Cerebellar cortex (tissue), 1 donor: Measurements from ENCODE around the gene MACROD1.

Source experiments
- DNase-seq: peaks from one replicate; pipeline ENCODE4 v3.0.0-alpha.2; 2015; ENCODE audit warnings: low spot score

The MACROD1 gene

DNA sequence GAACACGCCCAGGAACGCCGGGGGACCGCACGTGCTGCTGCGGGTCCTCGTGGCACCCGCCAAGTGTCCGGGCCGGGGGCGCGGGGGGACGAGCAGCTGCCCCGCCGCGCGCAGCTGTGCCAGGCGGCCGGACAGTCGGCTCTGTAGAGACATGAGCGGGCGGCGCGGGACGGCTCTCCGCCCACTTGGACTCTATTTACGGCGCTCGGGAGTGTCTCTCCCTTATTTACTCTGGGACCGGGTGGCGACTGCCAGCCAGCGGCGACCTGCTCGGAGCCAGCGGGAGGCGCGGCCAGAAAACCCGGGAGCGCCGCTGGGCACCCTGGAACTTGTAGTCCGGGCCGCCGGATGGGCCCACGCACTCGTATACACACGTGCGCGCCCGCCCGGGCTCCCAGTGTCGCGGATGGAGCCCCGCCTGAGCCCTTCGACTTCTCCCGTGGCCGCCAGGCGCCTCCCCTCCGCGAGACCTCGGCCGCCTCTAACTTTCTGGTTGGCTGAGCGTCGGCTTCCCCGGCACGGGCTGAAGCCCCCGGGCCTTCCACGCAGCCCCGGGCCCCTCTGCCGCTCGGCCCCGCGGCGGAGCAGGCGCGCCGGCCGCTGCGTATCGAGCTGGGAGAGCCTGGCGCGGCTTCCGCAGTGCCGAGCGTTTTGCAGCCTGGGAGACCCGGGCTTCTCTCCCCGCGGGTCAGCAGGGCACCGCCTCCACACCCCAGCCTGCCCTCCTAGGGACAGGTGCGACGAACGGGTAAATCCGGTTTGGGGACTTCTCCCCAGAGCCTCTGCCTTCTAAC lies at the start of gene MACROD1:
MACROD1 (minus strand) TSS at position 272 of the 794 bp plus-strand sequence; CDS start at position 153, 119 bp downstream.
- DNase-seq = peak; percentile 77

GRCh38 chr11:64211181-64211872 lies 45.4 kb upstream of the MACROD1 start:
- DNase-seq = no peak

DNA sequence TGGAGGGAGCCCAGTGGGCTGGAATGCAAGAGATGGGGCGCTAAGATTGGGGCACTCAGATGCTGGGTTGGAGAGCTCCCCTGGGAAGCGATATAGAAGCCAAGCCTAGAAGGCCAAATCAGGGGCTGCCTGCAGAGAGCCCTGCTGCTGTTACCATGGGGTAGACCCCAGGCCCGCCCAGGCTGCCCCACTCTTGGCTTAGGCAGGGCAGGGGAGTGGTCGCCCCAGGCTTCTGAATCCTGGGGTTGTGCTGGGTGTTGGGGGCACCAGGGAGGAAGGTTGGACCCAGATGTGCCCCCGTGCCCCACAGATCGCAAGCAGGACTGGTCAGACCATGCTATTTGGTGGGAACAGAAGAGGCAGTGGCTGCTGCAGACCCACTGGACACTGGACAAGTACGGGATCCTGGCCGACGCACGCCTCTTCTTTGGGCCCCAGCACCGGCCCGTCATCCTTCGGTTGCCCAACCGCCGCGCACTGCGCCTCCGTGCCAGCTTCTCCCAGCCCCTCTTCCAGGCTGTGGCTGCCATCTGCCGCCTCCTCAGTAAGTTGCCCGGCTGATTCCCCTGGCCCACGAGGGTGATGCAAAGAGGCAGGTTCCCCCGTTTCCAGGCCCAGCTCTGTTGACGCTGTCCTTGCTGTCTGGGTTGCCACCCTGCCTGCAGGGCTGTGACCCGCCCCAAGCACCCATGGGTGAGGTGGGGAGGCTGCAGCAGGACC lies 44.5 kb upstream of the MACROD1 start:
- peak; percentile 55 for DNase-seq

- no peak for DNase-seq
Measured at GRCh38 chr11:64209563-64209843, 43.6 kb upstream of the MACROD1 start.

- no peak for DNase-seq
Measured at GRCh38 chr11:64208796-64209562, 43.1 kb upstream of the MACROD1 start.

DNA sequence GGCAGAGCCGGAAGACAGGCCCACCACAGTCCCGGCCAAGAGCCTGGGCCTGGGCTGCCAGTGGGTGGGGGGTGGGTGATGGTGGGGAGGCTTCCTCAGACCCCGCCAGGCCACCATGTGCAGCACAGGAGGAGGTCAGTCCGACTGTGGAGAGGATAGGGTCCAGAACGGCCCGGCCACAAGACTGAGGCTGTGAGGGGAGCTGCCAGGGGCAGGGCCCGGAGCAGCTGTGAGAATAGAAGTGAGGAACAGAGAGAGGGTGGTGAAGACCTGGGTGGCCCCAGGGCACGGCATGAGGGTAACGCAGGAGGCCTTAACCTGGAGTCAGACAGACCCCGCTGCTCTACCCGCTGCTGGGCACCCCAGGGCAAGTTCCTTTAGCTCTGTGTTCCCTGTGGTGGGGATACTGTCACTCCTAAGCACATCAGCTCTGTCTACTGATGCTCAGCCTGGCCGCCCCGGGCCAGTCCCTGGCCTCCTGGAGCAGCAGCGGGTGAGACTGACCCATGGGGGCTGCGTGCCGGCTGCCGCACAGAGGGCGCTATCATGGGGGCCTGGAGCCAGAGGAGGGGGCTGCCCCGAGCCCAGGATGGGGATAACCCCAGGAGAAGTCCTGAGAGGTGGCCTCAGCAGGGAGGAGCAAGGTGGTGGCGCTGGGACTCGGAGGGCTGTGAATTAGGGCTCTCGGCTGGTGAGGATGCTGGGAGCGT lies 42.3 kb upstream of the MACROD1 start:
- no peak for DNase-seq

- DNase-seq = no peak
Measured at GRCh38 chr11:64207256-64208085, 41.6 kb upstream of the MACROD1 start.

- no peak for DNase-seq
Measured at GRCh38 chr11:64206457-64207255, 40.7 kb upstream of the MACROD1 start, which contains the start of gene FERMT3. Gene FERMT3, plus strand, starts transcription at chr11:64206721. Its CDS starts 644 bp downstream, at chr11:64207365.

DNA sequence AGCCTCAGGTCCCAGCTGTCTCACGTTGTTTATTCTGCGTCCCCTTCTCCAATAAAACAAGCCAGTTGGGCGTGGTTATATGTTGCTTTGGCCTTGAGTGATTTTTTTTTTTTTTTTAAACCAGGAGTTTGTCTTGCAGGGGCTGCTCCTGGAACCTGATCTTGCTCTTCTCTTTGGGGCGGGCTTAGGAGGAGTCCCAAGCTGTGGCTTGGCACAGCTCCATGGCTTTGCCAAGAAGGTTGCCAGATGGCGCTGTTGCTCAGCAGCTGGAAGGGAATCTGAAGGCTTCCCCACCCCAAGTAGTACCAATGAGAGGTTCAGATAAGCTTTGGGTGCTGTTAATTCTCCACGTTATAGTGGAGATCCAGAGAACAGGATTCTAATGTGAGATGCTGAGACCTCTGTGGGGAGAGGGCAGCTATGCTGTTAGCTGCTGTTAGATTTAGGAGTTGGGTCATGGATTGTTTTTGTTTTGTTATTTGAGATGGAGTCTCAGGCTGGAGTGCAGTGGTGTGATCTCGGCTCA lies 38.6 kb upstream of the MACROD1 start:
- peak; percentile 91 for DNase-seq

DNA sequence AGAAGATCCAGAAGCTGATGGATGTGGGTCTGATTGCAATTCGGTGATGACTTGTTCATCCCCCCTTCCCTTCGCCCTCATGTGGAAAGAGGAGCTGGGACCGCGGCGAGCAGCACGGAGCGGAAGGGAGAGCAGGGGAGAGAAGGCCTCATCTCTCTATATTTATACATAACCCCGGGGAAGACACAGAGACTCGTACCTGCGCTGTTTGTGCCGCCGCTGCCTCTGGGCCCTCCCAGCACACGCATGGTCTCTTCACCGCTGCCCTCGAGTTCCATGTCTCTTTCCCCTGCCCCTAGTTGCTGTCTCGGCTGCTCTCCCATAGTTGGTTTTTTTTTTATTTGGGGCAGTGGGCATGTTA lies 38.1 kb upstream of the MACROD1 start:
- DNase-seq = no peak

GRCh38 chr11:64203421-64204079 lies 37.6 kb upstream of the MACROD1 start:
- no peak for DNase-seq

GRCh38 chr11:64202992-64203391 lies 37.1 kb upstream of the MACROD1 start:
- DNase-seq = no peak

DNA sequence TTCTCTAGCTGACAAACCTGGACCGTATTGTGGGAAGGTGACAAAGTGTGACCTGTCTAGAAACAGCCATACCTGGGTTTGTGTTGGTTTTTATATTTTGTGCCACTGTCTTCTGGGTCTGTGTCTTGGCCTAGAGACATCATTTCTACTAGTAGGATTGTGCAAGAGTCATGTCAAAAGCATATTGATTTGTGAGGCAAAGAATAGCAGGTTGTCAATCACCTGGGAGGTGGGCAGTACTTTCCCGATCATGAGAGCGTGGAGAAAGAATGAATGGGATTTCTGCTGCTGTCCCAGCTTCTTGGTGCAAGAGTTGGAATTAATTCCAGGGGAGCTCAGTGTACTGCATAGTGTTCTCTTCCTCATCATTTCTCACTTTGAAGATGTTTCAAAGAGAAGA lies 35.6 kb upstream of the MACROD1 start:
- DNase-seq = no peak

DNA sequence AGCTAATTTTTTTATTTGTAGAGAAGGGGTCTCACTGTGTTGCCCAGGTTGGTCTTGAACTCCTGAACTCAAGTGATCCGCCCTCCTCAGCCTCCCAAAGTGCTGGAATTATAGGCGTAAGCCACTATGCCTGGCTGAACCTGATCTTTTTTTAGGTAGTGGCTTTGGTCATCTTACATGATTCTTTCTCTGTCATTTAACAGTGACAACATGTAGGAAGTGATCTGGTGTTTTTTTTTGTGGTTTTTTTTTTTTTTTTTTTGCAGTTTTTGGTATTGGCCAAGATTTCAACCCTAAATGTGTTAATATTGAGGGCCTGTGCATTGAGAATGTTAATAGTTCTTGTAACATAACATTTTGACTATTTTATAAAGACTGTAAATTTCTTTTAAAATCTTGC lies 32.6 kb upstream of the MACROD1 start:
- no peak for DNase-seq

GRCh38 chr11:64196626-64197025 lies 30.7 kb upstream of the MACROD1 start:
- DNase-seq = no peak

GRCh38 chr11:64192434-64192833 lies 26.5 kb upstream of the MACROD1 start:
- DNase-seq = no peak

DNA sequence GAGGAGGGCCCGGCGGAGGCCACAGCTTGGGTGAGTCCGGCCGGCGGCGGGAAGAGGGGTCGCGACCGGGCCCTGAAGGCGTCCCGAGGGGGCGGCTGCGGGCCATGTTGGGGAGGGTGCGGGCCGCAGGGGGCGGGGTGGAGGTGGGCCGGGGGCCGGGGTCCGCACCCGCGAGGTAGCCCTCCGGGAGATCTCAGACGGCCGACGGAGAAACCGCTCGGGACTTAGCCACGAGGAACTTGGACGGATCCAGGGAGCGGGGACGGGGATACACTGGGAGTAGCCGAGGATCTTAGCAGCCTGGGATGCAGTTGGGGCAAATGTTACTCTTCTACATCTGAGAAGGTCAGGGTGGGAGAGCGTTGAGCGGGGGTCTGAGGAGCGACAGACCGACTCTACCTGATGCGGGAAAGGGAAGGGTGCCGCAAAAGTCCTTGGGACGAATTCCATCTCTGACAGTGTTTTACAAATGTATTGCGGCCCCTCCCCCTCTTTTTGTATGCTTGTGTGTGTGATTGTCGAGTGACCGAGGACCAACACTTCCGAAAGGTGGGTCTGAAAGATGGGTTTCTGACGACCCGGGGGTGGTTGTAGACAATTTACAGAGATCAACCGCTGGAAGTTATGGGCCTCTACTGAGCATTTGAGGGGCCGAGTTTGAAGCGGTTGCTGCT lies 20.7 kb upstream of the MACROD1 start:
- DNase-seq = no peak

DNA sequence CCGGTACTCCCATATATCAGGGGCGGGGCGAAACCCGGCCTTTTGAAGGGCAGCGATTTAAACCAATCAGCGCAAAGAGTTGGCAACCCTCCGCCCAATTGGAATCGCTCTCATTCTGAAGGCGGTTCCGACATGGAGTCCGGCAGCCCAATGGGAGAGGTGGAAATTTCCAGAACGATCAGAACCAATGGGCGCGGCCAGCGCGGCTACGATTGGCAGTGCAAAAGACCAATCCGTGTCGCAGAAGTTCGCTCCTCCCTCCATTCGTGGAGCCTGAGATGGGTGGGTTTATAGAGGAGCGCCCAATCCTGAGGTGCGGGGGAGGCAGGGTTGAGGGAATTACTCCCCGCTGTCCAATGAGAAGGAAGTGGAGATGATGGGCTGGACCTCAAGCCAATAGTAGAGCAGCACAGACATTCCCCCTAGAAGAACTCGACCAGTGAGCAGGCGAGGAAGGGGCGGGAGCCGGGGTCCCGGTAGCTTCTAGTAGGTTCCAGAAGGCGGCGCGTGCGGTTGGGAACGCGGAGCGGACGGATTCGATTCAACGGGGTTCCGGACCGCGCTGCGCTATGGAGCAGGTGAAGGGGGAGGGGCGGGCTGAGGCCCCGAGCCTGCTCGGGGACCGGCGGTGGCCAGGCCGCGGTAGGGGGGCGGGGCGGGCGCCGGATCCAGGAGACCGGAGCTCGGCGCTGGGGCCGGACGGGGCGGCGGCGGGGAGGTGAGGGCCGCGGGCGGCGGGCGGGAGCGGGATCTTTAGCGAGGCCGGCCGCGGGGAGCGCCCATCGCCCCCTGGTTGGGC lies 20.0 kb upstream of the MACROD1 start, which contains the start of gene STIP1:
STIP1 (plus strand) TSS at position 479 of the 799 bp plus-strand sequence; CDS start at position 570, 91 bp downstream.
- DNase-seq = peak; percentile 100
